AG09319 (cell line): Measurements from ENCODE around the gene CDH13.

ENCODE experiments used
- DNase-seq: peaks from one replicate; pipeline ENCODE4 v3.0.0-alpha.2; 2010; ENCODE audit warnings: low read depth; ENCODE audit errors: extremely low read depth
- TF ChIP-seq, protein P1 (sequence below): IDR thresholded peaks from 2 replicates; pipeline ENCODE4 v1.5.1; 2011; ENCODE audit warnings: low read depth, mild to moderate bottlenecking, inconsistent platforms, low read length, moderate library complexity

The CDH13 gene

DNA sequence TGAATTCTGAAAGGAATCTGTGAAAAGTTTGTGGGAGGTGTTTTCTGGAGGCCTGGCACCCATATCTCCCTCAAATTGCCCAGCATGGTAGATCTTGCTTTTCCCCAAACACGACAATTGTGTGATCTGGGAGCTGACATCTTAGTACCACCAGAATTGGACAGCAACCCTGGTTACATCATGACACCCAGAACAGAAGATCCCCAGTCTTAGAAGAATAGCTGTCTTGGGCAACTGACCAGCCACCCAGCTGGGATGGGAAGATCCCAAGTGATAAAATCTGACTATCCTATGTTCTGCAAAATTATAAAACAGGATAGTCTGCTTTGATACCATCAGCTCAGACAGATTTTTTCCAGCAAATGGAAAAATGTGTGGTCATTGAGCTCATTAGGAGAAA is 235.3 kb downstream of the CDH13 start:
- TF ChIP-seq, protein P1, sequence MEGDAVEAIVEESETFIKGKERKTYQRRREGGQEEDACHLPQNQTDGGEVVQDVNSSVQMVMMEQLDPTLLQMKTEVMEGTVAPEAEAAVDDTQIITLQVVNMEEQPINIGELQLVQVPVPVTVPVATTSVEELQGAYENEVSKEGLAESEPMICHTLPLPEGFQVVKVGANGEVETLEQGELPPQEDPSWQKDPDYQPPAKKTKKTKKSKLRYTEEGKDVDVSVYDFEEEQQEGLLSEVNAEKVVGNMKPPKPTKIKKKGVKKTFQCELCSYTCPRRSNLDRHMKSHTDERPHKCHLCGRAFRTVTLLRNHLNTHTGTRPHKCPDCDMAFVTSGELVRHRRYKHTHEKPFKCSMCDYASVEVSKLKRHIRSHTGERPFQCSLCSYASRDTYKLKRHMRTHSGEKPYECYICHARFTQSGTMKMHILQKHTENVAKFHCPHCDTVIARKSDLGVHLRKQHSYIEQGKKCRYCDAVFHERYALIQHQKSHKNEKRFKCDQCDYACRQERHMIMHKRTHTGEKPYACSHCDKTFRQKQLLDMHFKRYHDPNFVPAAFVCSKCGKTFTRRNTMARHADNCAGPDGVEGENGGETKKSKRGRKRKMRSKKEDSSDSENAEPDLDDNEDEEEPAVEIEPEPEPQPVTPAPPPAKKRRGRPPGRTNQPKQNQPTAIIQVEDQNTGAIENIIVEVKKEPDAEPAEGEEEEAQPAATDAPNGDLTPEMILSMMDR: no peak
- DNase-seq: no peak

DNA sequence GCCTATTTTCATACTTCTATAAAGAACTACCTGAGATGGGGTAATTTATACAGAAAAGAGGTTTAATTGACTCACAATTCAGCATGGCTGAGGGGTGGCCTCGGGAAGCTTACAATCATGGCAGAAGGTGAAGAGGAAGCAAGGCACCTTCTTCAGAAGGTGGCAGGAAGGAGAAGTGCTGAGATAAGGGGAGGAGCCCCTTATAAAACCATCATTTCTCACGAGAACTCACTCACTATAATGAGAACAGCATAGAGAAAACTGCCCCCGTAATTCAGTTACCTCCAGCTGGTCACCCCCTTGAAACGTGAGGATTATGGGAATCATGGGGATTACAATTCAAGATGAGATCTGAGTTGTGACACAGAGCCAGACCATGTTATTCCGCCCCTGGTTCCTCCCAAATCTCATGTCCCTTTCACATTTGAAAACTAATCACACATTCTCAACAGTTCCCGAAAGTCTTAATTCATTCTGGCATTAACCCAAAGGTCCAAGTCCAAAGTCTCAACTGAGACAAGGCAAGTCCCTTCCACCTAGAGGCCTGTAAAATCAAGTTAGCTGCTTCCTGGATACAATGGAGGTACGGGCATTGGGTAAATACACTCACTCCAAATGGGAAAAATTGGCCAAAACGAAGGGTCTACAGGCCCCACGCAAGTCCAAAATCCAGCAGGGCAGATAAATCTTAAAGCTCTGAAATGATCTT is 237.7 kb downstream of the CDH13 start:
- TF ChIP-seq, protein P1: no peak

DNA sequence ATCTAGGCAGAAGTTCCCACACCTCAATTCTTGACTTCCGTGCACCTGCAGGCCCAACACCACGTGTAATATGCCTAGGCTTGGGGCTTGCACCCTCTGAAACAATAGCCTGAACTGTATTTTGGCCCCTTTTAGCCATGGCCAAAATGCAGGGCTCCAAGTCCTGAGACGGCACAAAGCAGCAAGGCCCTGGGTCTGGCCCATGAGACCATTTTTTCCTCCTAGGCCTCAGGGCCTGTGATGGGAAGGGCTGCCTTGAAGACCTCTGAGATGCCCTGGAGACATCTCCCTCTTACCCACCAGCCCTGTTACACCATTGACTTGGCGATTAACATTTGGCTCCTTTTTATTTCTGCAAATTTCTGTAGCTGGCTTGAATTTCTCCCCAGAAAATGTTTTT is 238.6 kb downstream of the CDH13 start:
- TF ChIP-seq, protein P1: no peak

More for the DNA sequence above, 237.7 kb downstream of the CDH13 start:
- DNase-seq: no peak

DNA sequence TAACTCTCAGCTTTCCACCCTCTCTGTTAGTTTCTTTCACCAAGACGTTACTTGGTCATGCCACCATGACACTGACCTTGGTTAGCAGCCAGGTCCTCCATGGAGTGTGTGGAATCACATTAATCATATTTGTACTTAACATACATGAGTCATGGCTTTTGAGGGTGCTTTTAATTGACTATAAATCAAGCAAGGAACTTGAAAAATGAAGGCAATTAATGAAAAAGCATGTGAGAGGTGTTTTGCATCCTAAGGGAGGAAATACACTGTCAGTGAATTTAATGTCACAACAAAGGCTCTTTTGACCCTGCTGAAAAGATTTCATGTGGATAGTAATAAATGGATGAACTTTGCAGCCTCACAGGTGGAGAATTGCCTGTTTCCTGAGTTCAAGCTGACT is 240.7 kb downstream of the CDH13 start:
- TF ChIP-seq, protein P1: no peak
- no peak for DNase-seq

More for the DNA sequence above, 238.6 kb downstream of the CDH13 start:
- no peak for DNase-seq

DNA sequence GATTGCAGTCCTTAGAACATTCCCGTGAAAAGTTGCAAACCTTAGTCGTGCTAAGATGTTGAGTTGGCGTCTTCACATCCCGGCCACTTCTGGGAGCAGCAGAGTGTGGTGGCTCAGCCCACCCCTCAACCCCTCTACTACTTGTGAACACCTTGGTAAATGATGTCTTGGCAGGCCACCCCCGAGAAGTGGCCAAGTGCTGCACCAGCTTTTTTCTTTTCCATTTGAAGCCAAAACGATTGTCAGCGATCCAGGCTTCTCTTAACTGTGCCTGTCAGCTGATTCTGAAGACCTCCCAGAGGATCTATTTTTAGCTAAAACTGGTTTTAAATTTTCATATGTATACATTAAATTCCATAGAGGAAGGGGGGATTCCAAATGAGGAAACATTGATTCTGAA is 247.5 kb downstream of the CDH13 start:
- TF ChIP-seq, protein P1: no peak

DNA sequence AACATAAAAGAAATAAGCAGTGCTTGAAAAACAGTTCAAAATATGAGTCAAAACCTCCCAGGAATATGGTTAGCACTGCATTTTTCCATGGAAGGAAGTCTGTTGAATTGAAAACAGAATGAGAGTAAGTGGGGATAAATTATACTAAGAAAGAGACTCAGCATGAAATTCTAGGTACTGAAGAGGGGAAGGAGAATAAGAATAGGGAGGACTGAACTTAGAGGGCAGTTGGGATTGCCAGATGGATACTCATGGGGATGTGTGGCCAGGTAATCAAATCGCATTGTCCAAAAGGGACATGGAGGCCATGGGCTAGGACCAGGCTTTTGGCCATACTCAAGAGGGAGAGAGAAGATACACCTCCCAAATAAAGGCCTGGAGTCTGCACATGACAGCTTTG is 247.9 kb downstream of the CDH13 start:
- TF ChIP-seq, protein P1: no peak
- DNase-seq: no peak

More for the DNA sequence above, 247.5 kb downstream of the CDH13 start:
- no peak for DNase-seq

DNA sequence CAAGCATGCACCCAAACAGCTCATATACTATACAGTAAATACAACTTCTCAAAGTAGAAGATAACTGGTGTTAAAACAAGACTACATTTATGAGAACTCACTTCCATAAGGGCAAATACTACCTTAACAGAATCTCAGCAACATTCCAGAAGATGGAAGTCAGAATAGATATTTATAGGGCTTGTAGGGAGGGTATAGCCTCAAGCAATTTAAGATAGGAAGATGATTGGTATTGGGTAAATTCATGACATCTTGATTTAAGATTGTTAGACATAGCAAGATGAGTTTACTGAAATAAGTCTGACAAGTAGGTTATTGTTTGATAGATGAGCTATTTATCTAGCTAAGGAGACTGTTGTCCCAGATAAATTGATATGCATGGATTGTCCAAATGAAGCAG is 250.2 kb downstream of the CDH13 start:
- DNase-seq: no peak
- TF ChIP-seq, protein P1: no peak
